GM19328 (cell line): ENCODE measurements around the gene SERAC1.
"Not testable (repeated sequence)": the region's sequence is repeated elsewhere in the genome, so short reads cannot be mapped to it uniquely, and the experiment has no call there.

Experiments used
- ATAC-seq: cut with Tn5 transposase; IDR thresholded peaks from one replicate; pipeline ENCODE4 v1.9.1; 2021; ENCODE audit warnings: mild to moderate bottlenecking, moderate library complexity; ENCODE audit not compliant: unreplicated experiment

SERAC1 gene

GRCh38 chr6:158175111-158175510 is 7.0 kb upstream of the SERAC1 start:
- ATAC-seq = no peak

GRCh38 chr6:158174514-158174913 is 6.5 kb upstream of the SERAC1 start:
- ATAC-seq = no peak

GRCh38 chr6:158174024-158174423 is 6.0 kb upstream of the SERAC1 start:
- no peak for ATAC-seq

GRCh38 chr6:158172001-158172400 is 3.9 kb upstream of the SERAC1 start:
- ATAC-seq = no peak

DNA sequence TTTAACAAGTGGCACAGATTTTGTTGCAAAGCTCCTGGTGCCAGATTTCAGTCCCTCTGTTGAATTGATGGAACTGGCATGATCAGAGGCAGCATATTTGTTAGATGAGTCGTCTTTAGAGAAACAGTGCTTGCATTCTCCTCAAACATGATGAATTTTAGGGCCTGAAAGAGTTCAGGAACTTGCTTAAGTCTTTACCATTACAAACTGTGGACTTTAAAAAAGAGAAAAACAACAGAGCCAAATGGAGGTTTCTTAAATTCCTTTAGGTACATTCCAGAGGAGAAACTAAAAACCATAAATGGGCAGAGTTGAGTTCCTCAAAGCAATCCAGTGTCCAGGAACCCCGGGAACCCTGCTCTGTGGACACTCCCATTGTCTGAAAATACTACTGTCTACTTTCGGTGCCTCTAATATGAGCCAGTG is 2.6 kb upstream of the SERAC1 start:
- no peak for ATAC-seq

GRCh38 chr6:158169634-158170033 is 1.6 kb upstream of the SERAC1 start:
- ATAC-seq = not testable (repeated sequence)

DNA sequence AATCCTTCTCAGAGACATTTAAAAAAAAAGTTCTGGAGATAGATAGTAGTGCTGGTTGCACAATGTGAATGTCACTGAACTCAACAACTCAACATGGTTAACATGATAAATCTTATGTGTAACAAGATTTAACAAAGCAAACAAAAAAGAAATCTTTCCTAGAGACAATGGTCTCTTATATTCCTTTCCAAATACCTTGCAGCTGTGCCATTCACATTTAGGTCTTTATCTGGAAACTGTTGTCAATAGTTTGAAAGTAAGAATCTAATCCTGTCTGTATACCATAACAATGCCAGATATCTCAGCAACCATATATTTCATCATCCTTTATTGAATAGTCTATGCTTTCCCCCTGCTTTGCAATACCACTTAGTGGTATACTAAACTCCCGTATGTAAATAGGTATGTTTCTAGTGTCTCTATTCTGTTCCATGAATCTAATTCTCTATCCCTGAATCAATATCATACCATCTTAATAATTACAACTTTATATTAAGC is 2.1 kb downstream of the SERAC1 start:
- ATAC-seq = no peak

DNA sequence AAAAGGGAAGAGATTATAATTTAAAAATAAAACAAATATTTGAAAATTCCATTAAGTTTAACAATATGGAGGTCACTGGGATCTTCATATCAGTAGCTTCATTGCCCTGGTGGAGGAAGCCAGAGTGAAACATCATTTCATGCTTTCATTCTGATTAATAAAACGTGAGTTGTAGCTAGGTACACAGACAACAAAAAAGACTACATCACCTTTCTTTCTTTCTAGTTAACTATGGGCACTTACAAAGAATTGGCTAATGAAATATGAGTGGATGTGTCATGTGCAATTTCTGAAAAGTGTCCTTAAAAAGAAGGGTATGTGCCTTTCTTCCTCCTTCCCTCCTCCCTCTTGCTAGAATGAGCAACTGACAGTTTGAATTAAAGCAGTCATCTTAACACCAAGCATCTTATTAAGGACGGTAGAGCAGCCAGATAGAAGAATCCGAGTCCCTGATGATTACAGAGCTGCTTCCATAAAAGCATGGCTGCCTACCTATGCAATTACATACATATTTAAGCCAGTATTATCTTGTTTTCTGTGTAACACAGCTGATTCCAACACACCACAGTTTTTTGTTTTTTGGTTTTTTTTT is 3.4 kb downstream of the SERAC1 start:
- ATAC-seq = no peak

DNA sequence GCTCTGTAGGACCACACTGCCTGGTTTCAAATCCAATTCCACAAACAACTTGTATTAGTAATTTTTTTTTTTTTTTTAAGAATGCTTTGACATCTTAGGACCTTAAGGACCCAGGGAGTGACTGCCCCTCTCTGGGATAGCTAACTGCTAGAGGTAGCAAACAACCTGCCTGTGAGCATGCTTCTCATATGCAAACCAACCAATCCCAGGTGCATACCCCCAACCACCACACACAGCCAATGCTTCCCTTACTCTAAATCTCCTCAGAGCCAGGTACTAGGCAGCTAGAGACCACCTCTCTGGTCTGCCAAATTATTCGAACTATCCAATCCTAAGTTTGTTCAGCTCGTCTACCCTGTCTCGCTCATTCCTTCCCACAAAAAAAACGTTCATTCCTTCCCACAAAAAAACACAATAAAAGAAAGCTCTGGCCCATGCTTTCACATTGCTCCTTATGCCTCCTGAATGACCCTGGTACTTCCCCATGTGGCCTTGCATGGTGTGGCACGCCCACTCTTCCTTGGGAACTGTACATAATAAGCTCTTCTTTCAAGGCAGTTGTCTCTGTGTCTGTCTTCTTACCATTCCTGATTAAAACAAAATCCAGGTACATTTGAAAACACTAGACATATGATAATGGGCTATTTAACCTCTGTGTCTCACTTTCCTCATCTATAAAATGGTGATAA is 6.4 kb downstream of the SERAC1 start:
- ATAC-seq = no peak

- ATAC-seq = no peak
These were observed 7.0 kb downstream of the SERAC1 start for GRCh38 chr6:158160932-158161539.

- ATAC-seq = no peak
These were observed 9.3 kb downstream of the SERAC1 start for GRCh38 chr6:158158748-158159147.

DNA sequence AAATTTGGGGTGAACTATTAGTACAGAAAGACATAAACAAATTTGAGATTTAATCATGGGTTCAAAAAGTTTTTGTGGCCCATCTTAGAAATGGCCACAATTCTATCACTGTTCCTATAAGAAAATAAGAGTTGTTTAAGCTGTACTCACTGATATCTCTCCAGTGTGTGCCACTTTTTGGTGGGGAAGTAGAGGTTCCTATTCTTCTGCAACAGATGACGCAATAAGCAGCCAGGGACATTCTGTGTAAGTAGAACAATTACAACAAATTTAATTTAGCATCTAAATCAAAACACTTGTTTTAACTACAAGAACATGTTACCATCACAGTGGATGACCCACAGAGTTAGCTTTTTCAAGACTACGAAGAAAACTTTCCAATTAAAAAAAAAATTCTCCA is 9.9 kb downstream of the SERAC1 start:
- no peak for ATAC-seq

DNA sequence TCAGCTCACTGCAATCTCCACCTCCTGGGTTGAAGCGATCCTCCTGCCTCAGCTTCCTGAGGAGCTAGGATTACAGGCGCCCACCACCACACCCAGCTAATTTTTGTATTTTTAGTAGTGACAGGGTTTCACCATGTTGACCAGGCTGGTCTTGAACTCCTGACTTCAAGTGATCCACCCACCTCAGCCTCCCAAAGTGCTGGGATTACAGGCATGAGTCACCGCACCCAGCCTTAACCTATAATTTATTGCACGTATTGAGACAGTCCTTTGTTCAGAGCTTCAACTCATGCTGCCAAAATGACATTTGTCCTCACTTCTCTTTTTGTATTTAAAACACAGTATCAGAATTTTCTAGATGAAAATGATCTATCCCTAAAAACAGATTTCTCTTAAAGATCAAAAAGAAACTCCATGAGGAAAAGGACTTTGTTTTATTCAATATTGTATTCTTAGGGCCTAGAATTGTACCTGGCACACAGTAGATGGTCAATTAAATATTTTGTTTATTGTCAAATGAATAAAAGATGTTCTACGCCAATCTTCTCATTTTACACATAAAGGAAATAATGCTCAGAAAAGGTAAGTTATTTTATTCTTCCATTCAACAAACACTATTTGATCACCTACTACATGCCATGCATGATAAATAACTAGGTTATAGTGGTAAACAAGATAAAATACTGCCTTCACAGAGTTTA is 10.8 kb downstream of the SERAC1 start:
- no peak for ATAC-seq

- no peak for ATAC-seq
These were observed 13.2 kb downstream of the SERAC1 start for GRCh38 chr6:158154816-158155215.

DNA sequence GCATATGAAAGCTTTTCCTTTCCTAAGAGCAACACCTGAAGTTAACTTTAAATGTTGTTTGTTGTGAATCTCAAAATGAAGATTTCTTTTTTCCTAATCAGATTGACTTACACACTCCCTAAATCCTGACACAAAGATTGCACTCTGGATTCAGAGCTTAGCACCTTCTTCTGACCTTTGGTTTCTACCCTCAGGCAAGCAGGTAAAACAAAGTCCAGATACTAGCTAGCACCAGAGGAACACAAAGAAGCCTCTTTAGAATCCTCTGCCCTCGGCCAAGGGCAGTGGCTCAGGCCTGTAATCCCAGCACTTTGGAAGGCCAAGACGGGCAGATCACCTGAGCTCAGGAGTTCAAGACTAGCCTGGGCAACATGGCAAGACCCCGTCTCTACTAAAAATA is 14.5 kb downstream of the SERAC1 start:
- ATAC-seq = no peak

- ATAC-seq = no peak
These were observed 15.4 kb downstream of the SERAC1 start for GRCh38 chr6:158152659-158153058.

GRCh38 chr6:158152025-158152424 is 16.0 kb downstream of the SERAC1 start:
- not testable (repeated sequence) for ATAC-seq

- no peak for ATAC-seq
These were observed 17.4 kb downstream of the SERAC1 start for GRCh38 chr6:158150701-158151100.

DNA sequence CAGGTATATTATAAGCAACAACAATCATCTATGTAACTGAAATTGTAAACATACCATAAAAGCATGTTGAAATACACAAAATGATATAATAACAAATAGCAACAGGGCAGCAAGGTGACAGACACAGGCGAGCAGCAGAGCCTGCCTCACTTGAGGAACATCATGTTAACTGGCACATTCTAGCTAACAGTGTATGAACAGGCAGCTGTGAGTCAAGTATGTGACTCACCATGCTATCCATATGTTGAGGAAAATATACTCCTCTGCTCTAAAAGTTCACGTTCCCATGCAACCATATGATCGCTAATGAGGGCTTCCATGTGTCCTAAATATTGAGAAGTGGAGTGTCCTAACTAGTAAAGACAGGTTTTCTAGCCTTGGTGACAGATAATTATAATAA is 18.4 kb downstream of the SERAC1 start:
- ATAC-seq = no peak

- no peak for ATAC-seq
These were observed 24.4 kb downstream of the SERAC1 start for GRCh38 chr6:158143700-158144099.

GRCh38 chr6:158142789-158143188 is 25.3 kb downstream of the SERAC1 start:
- ATAC-seq = no peak

DNA sequence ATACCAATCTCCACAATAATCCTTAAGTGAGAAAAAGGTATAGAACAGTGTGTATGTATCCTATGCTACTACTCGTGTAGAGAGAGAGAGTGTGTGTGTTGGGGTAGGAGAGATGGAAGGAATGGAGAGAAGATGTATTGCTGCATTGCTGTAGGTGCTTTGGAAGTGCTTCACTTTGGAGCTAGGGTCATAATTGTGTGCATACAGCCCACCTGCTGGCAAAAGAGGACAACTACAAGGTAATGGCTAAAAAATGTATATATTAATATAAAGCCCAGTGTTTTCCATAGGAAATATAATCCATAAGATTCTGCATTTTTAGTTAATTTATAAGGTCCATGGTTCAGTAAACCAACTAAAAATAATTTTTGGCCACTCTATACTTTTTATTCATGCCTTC is 36.1 kb downstream of the SERAC1 start:
- no peak for ATAC-seq
